ENCODE measurements around the gene CLPTM1L.

GRCh38 chr5:1338196-1338490 lies 6.8 kb downstream of the CLPTM1L start:
- TF ChIP-seq ARNT (IDR thresholded peaks at IDR 0.05) = no peak
- no peak for TF ChIP-seq LEF1 (IDR thresholded peaks at IDR 0.05; ENCODE audit: borderline replicate concordance)
- no peak for TF ChIP-seq ZNF384 (IDR thresholded peaks at IDR 0.05)
- TF ChIP-seq SUZ12 (IDR thresholded peaks at IDR 0.05) = no peak

All from HEK293T (cell line).